Cardiac fibroblast (primary cell): ENCODE data around the gene UGT1A9.

Experiments used
- DNase-seq, 2 donors: peaks; one replicate each; pipeline versions ENCODE4 v3.0.0 to v3.0.0-alpha.2; 2010; ENCODE audit warnings: low read depth in 2 of 2
- H3K4me3 ChIP-seq, 2 donors: replicated peaks in 1 of 2; 1 replicate in 1 of 2; 2 replicates in 1 of 2; pipeline ENCODE4 v1.5.1; 2011; ENCODE audit warnings: low read depth in 2 of 2, low read length in 2 of 2, mild to moderate bottlenecking in 2 of 2, moderate library complexity in 1 of 2
- CTCF ChIP-seq: IDR thresholded peaks from one replicate; pipeline ENCODE4 v1.5.1; 2011; ENCODE audit warnings: low read depth, mild to moderate bottlenecking, low read length, inconsistent platforms

Gene UGT1A9

GRCh38 chr2:233807966-233808935 is 136.6 kb downstream of the UGT1A9 start:
- no peak for DNase-seq
- TF ChIP-seq CTCF, result no peak
- H3K4me3 ChIP-seq, result no peak overlapping the region

GRCh38 chr2:233810385-233810784 is 138.7 kb downstream of the UGT1A9 start:
- DNase-seq, result no peak
- TF ChIP-seq CTCF, result no peak
- H3K4me3 ChIP-seq, result no peak overlapping the region

- no peak overlapping the region for H3K4me3 ChIP-seq
- no peak for DNase-seq
- TF ChIP-seq CTCF, result no peak
Measured at GRCh38 chr2:233811087-233811486, 139.4 kb downstream of the UGT1A9 start.

GRCh38 chr2:233811732-233812131 is 140.0 kb downstream of the UGT1A9 start:
- H3K4me3 ChIP-seq, result no peak overlapping the region
- DNase-seq, result no peak
- no peak for TF ChIP-seq CTCF

GRCh38 chr2:233813236-233814055 is 141.7 kb downstream of the UGT1A9 start:
- TF ChIP-seq CTCF, result no peak
- no peak overlapping the region for H3K4me3 ChIP-seq
- no peak for DNase-seq

- no peak for TF ChIP-seq CTCF
- DNase-seq, result peak in 1 of 2 donors; percentile 30
- H3K4me3 ChIP-seq, result no peak overlapping the region
Measured at GRCh38 chr2:233814056-233814835, 142.5 kb downstream of the UGT1A9 start.
